Cardiac muscle cell (in vitro differentiated cells and primary cell): ENCODE measurements around the gene MED7. TPM values are rescaled to one million over a fixed set of nuclear protein-coding genes. Genes with fewer than 3 reads are reported as not detected.

Source experiments
- DNase-seq, 2 donors: peaks; one replicate each; pipeline versions ENCODE4 v3.0.0 to v3.0.0-alpha.2; 2010 to 2017; ENCODE audit warnings: low read depth in 1 of 2, low spot score in 1 of 2
- H3K27ac ChIP-seq: fragments of 200-600 bp; sonication (generic); 2 replicates; pipeline ENCODE4 v1.5.1; 2016
- H3K27me3 ChIP-seq: fragments of 200-600 bp; sonication (generic); 2 replicates; pipeline ENCODE4 v1.6.0; 2016; ENCODE audit warnings: control low read depth
- H3K36me3 ChIP-seq: fragments of 200-600 bp; sonication (generic); 2 replicates; pipeline ENCODE4 v1.5.1; 2016; ENCODE audit warnings: control low read depth
- H3K4me1 ChIP-seq: fragments of 200-600 bp; sonication (generic); 2 replicates; pipeline ENCODE4 v1.8.1; 2017; ENCODE audit warnings: low read depth, mild to moderate bottlenecking, mixed run types
- H3K4me3 ChIP-seq: fragments of 200-600 bp; sonication (generic); 2 replicates; pipeline ENCODE4 v1.5.1; 2016; ENCODE audit warnings: mild to moderate bottlenecking
- H3K9me3 ChIP-seq: fragments of 200-600 bp; sonication (generic); 2 replicates; pipeline ENCODE4 v1.5.1; 2017; ENCODE audit warnings: low read depth, mild to moderate bottlenecking, control low read depth
- polyA plus RNA-seq: library from polyadenylated mRNA; unstranded; fragments of >200 nt; fragmentation: Nextera tagmentation; extraction: Ambion mirVana; gene quantifications from 2 replicates; pipeline ENCODE4 v1.2.1, GENCODE V29; 2016
- total RNA-seq: library from RNA; depleted of rRNA; stranded (reverse); fragments of >200 nt; gene quantifications from 2 replicates; pipeline ENCODE4 v1.2.3, GENCODE V29; 2016
- TF ChIP-seq, protein P1 (sequence below): IDR thresholded peaks from 2 replicates; pipeline ENCODE4 v1.5.1; 2012; ENCODE audit warnings: low read depth, mild to moderate bottlenecking, low read length

MED7 gene
- total and polyA plus RNA-seq, 2 experiments from 2014 or later, result 8.2 to 16.2 TPM

DNA sequence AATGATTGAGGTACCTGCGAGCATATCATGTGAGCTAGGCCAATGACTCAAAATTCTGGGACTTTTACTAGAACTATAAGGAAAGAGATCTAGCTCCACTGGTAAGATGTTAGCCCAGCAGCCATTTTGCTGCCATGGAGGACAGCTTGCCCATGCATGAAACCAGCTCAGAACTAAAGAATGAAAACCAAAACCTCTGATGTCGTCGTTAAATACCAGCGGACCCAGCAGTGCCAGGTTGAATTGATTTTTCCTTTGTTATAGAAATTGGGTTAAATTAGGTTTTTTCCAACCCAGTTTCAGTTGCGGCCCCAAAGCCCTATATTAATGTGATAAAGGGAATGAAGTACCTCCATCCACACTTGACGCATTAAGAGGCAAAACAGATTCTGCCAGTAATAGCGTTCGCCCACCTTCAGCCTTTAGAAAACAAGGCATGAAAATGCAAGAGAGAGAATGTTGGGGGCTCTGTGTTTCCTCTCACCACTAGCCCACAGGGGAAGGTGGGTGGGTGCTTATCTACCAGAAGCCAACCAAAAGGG lies 32.5 kb upstream of the MED7 start:
- Histone ChIP-seq H3K4me1 (no peaks in the 10 kb centered on the region), H3K4me3 (no peak overlapping the region), H3K27ac (no peak overlapping the region), H3K9me3 (no peaks in the 10 kb centered on the region), H3K36me3 (no peaks in the 10 kb centered on the region), H3K27me3 (no peaks in the 10 kb centered on the region)
- DNase-seq, result no peak
- TF ChIP-seq, protein P1, sequence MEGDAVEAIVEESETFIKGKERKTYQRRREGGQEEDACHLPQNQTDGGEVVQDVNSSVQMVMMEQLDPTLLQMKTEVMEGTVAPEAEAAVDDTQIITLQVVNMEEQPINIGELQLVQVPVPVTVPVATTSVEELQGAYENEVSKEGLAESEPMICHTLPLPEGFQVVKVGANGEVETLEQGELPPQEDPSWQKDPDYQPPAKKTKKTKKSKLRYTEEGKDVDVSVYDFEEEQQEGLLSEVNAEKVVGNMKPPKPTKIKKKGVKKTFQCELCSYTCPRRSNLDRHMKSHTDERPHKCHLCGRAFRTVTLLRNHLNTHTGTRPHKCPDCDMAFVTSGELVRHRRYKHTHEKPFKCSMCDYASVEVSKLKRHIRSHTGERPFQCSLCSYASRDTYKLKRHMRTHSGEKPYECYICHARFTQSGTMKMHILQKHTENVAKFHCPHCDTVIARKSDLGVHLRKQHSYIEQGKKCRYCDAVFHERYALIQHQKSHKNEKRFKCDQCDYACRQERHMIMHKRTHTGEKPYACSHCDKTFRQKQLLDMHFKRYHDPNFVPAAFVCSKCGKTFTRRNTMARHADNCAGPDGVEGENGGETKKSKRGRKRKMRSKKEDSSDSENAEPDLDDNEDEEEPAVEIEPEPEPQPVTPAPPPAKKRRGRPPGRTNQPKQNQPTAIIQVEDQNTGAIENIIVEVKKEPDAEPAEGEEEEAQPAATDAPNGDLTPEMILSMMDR, result no peak

DNA sequence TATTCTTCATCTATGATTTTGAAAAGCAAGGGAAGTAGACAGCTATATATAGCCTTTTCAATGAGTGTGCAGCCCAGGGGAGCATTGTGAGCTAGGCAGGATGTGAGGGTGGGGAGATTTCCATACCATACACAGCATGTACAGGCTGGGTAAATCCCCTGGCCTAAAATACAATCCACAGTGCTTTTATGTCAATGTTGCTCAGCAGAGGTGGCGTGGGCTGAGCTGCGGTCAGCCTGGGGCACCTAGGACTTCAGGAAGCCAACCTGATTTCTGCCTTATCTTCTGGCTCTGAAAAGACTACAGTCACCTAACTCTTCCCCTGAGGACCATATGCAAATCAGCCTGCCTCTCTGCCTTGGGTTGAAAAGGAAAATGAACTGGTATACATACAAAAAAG lies 29.7 kb upstream of the MED7 start:
- no peak for DNase-seq
- H3K4me3 ChIP-seq, result no peak overlapping the region
- H3K27ac ChIP-seq, result no peak overlapping the region
- H3K36me3 ChIP-seq, result no peaks in the 10 kb centered on the region
- H3K4me1 ChIP-seq, result no peaks in the 10 kb centered on the region
- H3K27me3 ChIP-seq, result no peaks in the 10 kb centered on the region
- TF ChIP-seq, protein P1, result no peak
- H3K9me3 ChIP-seq, result no peaks in the 10 kb centered on the region

DNA sequence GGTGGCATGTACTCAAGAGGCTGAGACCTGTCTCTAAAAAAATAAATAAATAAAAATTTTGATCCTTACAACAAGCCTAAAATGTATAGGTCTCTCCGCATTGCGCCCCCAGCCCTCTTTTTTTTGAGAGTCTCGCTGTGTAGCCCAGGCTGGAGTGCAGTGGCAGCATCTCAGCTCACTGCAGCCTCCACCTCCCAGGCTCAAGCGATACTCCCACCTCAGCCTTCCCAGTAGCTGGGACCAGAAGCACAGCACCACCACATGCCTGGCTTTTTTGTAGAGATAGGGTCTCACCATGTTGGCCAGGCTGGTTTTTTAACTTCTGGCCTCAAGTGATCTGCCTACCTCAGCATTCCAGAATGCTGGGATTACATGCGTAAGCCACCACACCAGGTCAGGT lies 25.6 kb upstream of the MED7 start:
- no peaks in the 10 kb centered on the region for H3K27me3 ChIP-seq
- H3K36me3 ChIP-seq, result no peaks in the 10 kb centered on the region
- no peak overlapping the region for H3K27ac ChIP-seq
- H3K4me1 ChIP-seq, result no peaks in the 10 kb centered on the region
- no peaks in the 10 kb centered on the region for H3K9me3 ChIP-seq
- TF ChIP-seq, protein P1, result no peak
- no peak overlapping the region for H3K4me3 ChIP-seq
- no peak for DNase-seq

DNA sequence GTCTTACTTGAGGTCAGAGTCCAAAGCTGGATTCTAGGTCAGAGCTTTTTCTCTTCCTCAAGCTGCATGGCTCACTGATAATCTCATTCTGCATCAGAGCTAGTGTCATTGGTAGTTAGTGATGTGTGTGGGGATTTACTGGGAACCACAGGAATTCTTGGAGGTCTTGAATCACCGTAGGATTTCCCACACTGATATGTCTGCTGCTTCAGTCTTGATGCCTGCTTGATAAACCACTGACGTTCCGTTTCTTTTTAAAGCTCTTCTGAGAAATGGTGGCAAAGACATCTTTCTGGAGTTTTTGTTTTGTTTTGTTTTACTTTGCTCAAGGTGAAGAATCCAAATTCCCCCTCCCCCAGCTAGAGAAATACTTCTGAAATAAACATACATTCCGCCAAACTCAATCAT lies 24.6 kb upstream of the MED7 start:
- H3K27ac ChIP-seq, result no peak overlapping the region
- no peaks in the 10 kb centered on the region for H3K9me3 ChIP-seq
- no peaks in the 10 kb centered on the region for H3K36me3 ChIP-seq
- DNase-seq, result peak in 1 of 2 donors; percentile 5
- H3K27me3 ChIP-seq, result no peaks in the 10 kb centered on the region
- no peak overlapping the region for H3K4me3 ChIP-seq
- H3K4me1 ChIP-seq, result no peaks in the 10 kb centered on the region
- TF ChIP-seq, protein P1, result no peak

DNA sequence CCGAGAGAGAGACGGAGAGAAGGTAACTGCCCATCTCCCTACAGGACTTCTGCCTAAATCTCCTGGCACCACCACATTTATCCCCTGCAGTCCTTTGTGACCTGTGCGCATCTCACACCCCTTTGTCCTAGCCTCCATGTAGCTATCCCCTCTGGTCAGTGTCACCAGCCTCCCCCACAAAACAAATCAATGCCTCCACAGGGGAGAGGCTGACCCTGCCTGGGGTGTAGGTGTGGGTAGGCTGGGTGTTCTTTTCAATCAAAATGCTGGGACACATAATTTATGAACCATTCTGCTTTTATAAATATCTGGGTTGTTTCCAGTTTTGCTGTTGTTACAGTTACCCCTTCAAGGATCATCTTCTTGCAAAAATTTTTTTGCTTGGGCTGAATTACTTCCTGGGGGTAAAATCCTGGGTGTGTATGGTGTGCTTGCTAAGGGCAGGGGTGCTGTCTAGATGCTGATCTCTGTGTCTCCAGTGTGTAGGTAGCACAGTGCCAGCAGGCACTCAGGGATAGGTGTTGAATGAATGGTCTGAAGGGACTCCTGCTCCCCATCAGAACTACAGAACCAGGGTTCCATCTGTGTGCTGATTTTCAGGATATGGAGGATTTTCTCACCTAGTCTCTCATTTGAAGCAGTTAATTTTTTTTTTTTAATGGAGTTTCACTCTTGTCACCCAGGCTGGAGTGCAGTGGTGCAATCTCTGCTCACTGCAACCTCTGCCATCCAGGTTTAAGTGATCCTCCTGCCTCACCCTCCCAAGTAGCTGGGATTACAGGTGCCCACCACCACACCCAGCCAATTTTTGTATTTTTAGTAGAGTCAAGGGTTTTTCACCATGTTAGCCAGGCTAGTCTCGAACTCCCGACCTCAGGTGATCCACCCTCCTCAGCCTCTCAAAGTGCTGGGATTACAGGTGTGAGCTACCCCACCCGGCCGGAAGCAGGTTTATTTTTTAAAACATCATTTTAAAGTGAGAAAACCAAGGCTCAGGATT lies 23.8 kb upstream of the MED7 start, which contains the start of gene GARIN3:
Gene GARIN3 (minus strand): TSS at position 51 of the 1,000 bp plus-strand sequence. CDS start 96 bp downstream, outside the sequence.
- no peaks in the 10 kb centered on the region for H3K27me3 ChIP-seq
- H3K27ac ChIP-seq, result no peak within 1 kb of the TSS
- TF ChIP-seq, protein P1, result no peak
- no peaks in the 10 kb centered on the region for H3K36me3 ChIP-seq
- H3K9me3 ChIP-seq, result no peaks in the 10 kb centered on the region
- H3K4me1 ChIP-seq, result no peaks in the 10 kb centered on the region
- DNase-seq, result no peak
- H3K4me3 ChIP-seq, result no peak within 1 kb of the TSS
